GM23338 (cell line): Measurements from ENCODE around the gene TMEM187. TPM values are rescaled to one million over a fixed set of nuclear protein-coding genes. Genes with fewer than 3 reads are reported as not detected.

ENCODE experiments used
- ATAC-seq: fragments of 200-7000 bp; cut with Tn5 transposase; 3 replicates; pipeline ENCODE4 v1.9.1; 2020
- DNase-seq: peaks from one replicate; pipeline ENCODE4 v3.0.0-alpha.2; 2015; ENCODE audit warnings: low spot score
- H2AFZ ChIP-seq: fragments of 200-600 bp; sonication (generic); 2 replicates; pipeline ENCODE4 v1.8.0; 2016; ENCODE audit warnings: antibody characterized with exemption, mild to moderate bottlenecking, moderate library complexity
- H3F3A ChIP-seq: fragments of 200-600 bp; sonication (generic); replicated peaks from 2 replicates; pipeline ENCODE4 v1.8.0; 2017; ENCODE audit warnings: antibody characterized with exemption, mixed run types, low read depth
- H3K27ac ChIP-seq: fragments of 200-600 bp; sonication (generic); 2 replicates; pipeline ENCODE4 v1.6.1; 2016; ENCODE audit warnings: low read depth
- H3K27me3 ChIP-seq: fragments of 200-600 bp; sonication (generic); 2 replicates; pipeline ENCODE4 v1.8.0; 2016; ENCODE audit warnings: mild to moderate bottlenecking, mixed run types, moderate library complexity; ENCODE audit not compliant: insufficient read depth
- H3K36me3 ChIP-seq: fragments of 200-600 bp; sonication (generic); 2 replicates; pipeline ENCODE4 v1.8.0; 2016; ENCODE audit warnings: mild to moderate bottlenecking; ENCODE audit not compliant: insufficient read depth
- H3K4me1 ChIP-seq: fragments of 200-600 bp; sonication (generic); 2 replicates; pipeline ENCODE4 v1.8.0; 2016; ENCODE audit warnings: mild to moderate bottlenecking, moderate library complexity; ENCODE audit not compliant: insufficient read depth
- H3K4me2 ChIP-seq: fragments of 200-600 bp; sonication (generic); 2 replicates; pipeline ENCODE4 v1.7.1; 2017; ENCODE audit warnings: mixed run types
- H3K4me3 ChIP-seq: fragments of 200-600 bp; sonication (generic); 2 replicates; pipeline ENCODE4 v1.6.1; 2016; ENCODE audit warnings: mixed run types
- H3K79me2 ChIP-seq: fragments of 200-600 bp; sonication (generic); replicated peaks from 2 replicates; pipeline ENCODE4 v1.8.0; 2017; ENCODE audit warnings: mild to moderate bottlenecking; ENCODE audit not compliant: insufficient read depth
- H3K9me2 ChIP-seq: fragments of 200-600 bp; sonication (generic); 2 replicates; pipeline ENCODE4 v1.8.0; 2017; ENCODE audit not compliant: insufficient read depth
- H4K20me1 ChIP-seq: fragments of 200-600 bp; sonication (generic); replicated peaks from 2 replicates; pipeline ENCODE4 v1.8.0; 2017; ENCODE audit warnings: mild to moderate bottlenecking; ENCODE audit not compliant: insufficient read depth
- H3K27ac Mint-ChIP-seq: 2 replicates; pipeline ENCODE4 v1.8.0; 2020; ENCODE audit warnings: inconsistent platforms, mild to moderate bottlenecking, moderate library complexity, mixed read lengths
- H3K27me3 Mint-ChIP-seq: 3 replicates; pipeline ENCODE4 v1.8.0; 2022; ENCODE audit warnings: low read depth, mild to moderate bottlenecking, moderate library complexity, mixed read lengths, inconsistent platforms; ENCODE audit not compliant: insufficient read depth, poor library complexity
- H3K36me3 Mint-ChIP-seq: 3 replicates; pipeline ENCODE4 v1.8.0; 2021; ENCODE audit warnings: low read depth, mild to moderate bottlenecking, inconsistent platforms, moderate library complexity, mixed read lengths
- H3K4me1 Mint-ChIP-seq: 3 replicates; pipeline ENCODE4 v1.8.0; 2020; ENCODE audit warnings: mild to moderate bottlenecking, inconsistent platforms, mixed read lengths
- H3K4me3 Mint-ChIP-seq: 3 replicates; pipeline ENCODE4 v1.8.0; 2021; ENCODE audit warnings: moderate library complexity, mild to moderate bottlenecking, inconsistent platforms, mixed read lengths
- H3K9me3 Mint-ChIP-seq: 3 replicates; pipeline ENCODE4 v1.8.0; 2020; ENCODE audit warnings: moderate library complexity, mild to moderate bottlenecking, inconsistent platforms, mixed read lengths
- CREB1 ChIP-seq: fragments of 250-450 bp; sonication (Bioruptor Pico); IDR thresholded peaks from 2 replicates; pipeline ENCODE4 v1.5.0; 2020; ENCODE audit warnings: low read depth, mild to moderate bottlenecking, moderate library complexity
- EZH2 ChIP-seq: fragments of 200-600 bp; sonication (generic); IDR thresholded peaks from one replicate; pipeline ENCODE4 v1.8.0; 2017; ENCODE audit warnings: antibody characterized with exemption, mild to moderate bottlenecking, low read depth; ENCODE audit not compliant: unreplicated experiment
- EZH2phosphoT487 ChIP-seq: fragments of 200-600 bp; sonication (generic); IDR thresholded peaks from one replicate; pipeline ENCODE4 v1.8.1; 2018; ENCODE audit warnings: antibody characterized with exemption; ENCODE audit not compliant: unreplicated experiment
- JUNB ChIP-seq: IDR thresholded peaks from one replicate; pipeline ENCODE4 v1.6.1; 2016; ENCODE audit warnings: antibody characterized with exemption; ENCODE audit not compliant: unreplicated experiment
- NANOG ChIP-seq: IDR thresholded peaks from 2 replicates; pipeline ENCODE4 v1.6.1; 2016; ENCODE audit warnings: antibody characterized with exemption, borderline replicate concordance
- POLR2AphosphoS5 ChIP-seq: IDR thresholded peaks from 2 replicates; pipeline ENCODE4 v1.6.1; 2016; ENCODE audit warnings: antibody characterized with exemption, low read depth
- STAT1 ChIP-seq: IDR thresholded peaks from one replicate; pipeline ENCODE4 v1.6.1; 2016; ENCODE audit warnings: antibody characterized with exemption; ENCODE audit not compliant: unreplicated experiment
- ZNF114 ChIP-seq: fragments of 250-450 bp; sonication (Bioruptor Pico); IDR thresholded peaks from 2 replicates; pipeline ENCODE4 v1.5.0; 2020; ENCODE audit warnings: mild to moderate bottlenecking, moderate library complexity
- ZNF331 ChIP-seq: fragments of 250-450 bp; sonication (Bioruptor Pico); IDR thresholded peaks from 2 replicates; pipeline ENCODE4 v1.5.0; 2020; ENCODE audit warnings: low read depth, mild to moderate bottlenecking, moderate library complexity
- ZNF462 ChIP-seq: fragments of 250-450 bp; sonication (Bioruptor Pico); IDR thresholded peaks from 2 replicates; pipeline ENCODE4 v1.5.0; 2020; ENCODE audit warnings: mild to moderate bottlenecking, moderate library complexity
- polyA plus RNA-seq: library from polyadenylated mRNA; unstranded; fragments of >200 nt; fragmentation: Nextera tagmentation; extraction: Ambion mirVana; gene quantifications from 2 replicates; pipeline ENCODE4 v1.2.1, GENCODE V29; 2016
- total RNA-seq: library from RNA; depleted of rRNA; stranded (reverse); fragments of >200 nt; shearing (Covaris generic); gene quantifications from 2 replicates; pipeline ENCODE4 v1.2.3, GENCODE V29; 2014
- TF ChIP-seq, protein P1 (sequence below): IDR thresholded peaks from one replicate; pipeline ENCODE4 v1.6.1; 2018; ENCODE audit warnings: antibody characterized with exemption; ENCODE audit not compliant: unreplicated experiment
- TF ChIP-seq, protein P2 (sequence below): IDR thresholded peaks from 2 replicates; pipeline ENCODE4 v1.6.1; 2016; ENCODE audit warnings: antibody characterized with exemption
- TF ChIP-seq, protein P3 (sequence below), 2 experiments: fragments of 200-600 bp in 1 of 2; sonication (generic) in 1 of 2; conservative IDR thresholded peaks; 2 replicates each; pipeline versions ENCODE4 v1.5.1 to v1.6.1; 2016 to 2017; ENCODE audit warnings: antibody characterized with exemption in 2 of 2, low read depth in 2 of 2, mild to moderate bottlenecking in 2 of 2, moderate library complexity in 1 of 2

Gene TMEM187
- total and polyA plus RNA-seq, 2 experiments from 2014 or later: 2.5 to 4.4 TPM

DNA sequence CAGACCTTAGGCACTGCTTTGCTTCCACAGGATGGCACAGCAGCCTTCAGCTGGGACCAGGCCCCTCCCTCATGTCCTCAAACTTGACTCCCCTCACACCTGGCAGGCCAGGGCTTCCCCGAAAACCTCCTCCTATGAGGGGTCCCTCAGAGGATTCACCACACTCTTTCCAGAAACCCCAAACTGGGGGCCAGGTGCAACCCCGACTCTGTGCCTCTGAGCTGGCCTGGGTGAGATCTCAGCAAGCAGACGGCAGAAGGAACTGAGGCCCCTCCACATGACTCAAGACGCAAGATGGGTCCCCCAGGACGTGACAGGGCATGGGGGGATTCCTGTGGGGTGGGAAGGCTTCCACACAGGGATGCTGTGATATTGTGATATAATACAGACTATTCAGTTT is 7.1 kb upstream of the TMEM187 start:
- Histone ChIP-seq H3K9me2 (no peaks in the 10 kb centered on the region), H3K4me3 (no peak overlapping the region), H4K20me1 (peaks cover 17% of the 10 kb centered on the region), H3K27me3 (no peaks in the 10 kb centered on the region), H3K4me1 (peaks cover 12% of the 10 kb centered on the region), H2AFZ (no peak overlapping the region), H3K36me3 (no peaks in the 10 kb centered on the region), H3F3A (no peaks in the 10 kb centered on the region), H3K79me2 (peaks cover 74% of the 10 kb centered on the region), H3K27ac (no peak overlapping the region), H3K4me2 (no peak overlapping the region)
- H3K27ac Mint-ChIP-seq: peak overlapping the region; percentile 74; the same call in 1 of the 2 replicates
- peaks cover 13% of the 10 kb centered on the region for H3K27me3 Mint-ChIP-seq
- TF ChIP-seq ZNF114: no peak
- no peak for TF ChIP-seq POLR2AphosphoS5
- no peak for TF ChIP-seq EZH2phosphoT487
- TF ChIP-seq NANOG: no peak
- no peak for TF ChIP-seq ZNF331 (CRISPR knock-in tag)
- no peak for TF ChIP-seq STAT1
- TF ChIP-seq, protein P1, sequence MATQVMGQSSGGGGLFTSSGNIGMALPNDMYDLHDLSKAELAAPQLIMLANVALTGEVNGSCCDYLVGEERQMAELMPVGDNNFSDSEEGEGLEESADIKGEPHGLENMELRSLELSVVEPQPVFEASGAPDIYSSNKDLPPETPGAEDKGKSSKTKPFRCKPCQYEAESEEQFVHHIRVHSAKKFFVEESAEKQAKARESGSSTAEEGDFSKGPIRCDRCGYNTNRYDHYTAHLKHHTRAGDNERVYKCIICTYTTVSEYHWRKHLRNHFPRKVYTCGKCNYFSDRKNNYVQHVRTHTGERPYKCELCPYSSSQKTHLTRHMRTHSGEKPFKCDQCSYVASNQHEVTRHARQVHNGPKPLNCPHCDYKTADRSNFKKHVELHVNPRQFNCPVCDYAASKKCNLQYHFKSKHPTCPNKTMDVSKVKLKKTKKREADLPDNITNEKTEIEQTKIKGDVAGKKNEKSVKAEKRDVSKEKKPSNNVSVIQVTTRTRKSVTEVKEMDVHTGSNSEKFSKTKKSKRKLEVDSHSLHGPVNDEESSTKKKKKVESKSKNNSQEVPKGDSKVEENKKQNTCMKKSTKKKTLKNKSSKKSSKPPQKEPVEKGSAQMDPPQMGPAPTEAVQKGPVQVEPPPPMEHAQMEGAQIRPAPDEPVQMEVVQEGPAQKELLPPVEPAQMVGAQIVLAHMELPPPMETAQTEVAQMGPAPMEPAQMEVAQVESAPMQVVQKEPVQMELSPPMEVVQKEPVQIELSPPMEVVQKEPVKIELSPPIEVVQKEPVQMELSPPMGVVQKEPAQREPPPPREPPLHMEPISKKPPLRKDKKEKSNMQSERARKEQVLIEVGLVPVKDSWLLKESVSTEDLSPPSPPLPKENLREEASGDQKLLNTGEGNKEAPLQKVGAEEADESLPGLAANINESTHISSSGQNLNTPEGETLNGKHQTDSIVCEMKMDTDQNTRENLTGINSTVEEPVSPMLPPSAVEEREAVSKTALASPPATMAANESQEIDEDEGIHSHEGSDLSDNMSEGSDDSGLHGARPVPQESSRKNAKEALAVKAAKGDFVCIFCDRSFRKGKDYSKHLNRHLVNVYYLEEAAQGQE: no peak
- no peak for TF ChIP-seq CREB1
- no peak for TF ChIP-seq EZH2
- no peak for TF ChIP-seq ZNF462 (CRISPR knock-in tag)
- TF ChIP-seq JUNB: no peak
- TF ChIP-seq, protein P2, sequence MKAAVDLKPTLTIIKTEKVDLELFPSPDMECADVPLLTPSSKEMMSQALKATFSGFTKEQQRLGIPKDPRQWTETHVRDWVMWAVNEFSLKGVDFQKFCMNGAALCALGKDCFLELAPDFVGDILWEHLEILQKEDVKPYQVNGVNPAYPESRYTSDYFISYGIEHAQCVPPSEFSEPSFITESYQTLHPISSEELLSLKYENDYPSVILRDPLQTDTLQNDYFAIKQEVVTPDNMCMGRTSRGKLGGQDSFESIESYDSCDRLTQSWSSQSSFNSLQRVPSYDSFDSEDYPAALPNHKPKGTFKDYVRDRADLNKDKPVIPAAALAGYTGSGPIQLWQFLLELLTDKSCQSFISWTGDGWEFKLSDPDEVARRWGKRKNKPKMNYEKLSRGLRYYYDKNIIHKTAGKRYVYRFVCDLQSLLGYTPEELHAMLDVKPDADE: no peak
- TF ChIP-seq, protein P3, sequence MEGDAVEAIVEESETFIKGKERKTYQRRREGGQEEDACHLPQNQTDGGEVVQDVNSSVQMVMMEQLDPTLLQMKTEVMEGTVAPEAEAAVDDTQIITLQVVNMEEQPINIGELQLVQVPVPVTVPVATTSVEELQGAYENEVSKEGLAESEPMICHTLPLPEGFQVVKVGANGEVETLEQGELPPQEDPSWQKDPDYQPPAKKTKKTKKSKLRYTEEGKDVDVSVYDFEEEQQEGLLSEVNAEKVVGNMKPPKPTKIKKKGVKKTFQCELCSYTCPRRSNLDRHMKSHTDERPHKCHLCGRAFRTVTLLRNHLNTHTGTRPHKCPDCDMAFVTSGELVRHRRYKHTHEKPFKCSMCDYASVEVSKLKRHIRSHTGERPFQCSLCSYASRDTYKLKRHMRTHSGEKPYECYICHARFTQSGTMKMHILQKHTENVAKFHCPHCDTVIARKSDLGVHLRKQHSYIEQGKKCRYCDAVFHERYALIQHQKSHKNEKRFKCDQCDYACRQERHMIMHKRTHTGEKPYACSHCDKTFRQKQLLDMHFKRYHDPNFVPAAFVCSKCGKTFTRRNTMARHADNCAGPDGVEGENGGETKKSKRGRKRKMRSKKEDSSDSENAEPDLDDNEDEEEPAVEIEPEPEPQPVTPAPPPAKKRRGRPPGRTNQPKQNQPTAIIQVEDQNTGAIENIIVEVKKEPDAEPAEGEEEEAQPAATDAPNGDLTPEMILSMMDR (conservative IDR thresholded peaks at IDR 0.05; ENCODE audit: low read depth in 2 of 2): no peak
- H3K4me3 Mint-ChIP-seq: no peak overlapping the region
- no peaks in the 10 kb centered on the region; the same call in 2 of the 3 replicates for H3K9me3 Mint-ChIP-seq
- no peak for ATAC-seq
- peaks cover 50% of the 10 kb centered on the region for H3K36me3 Mint-ChIP-seq
- H3K4me1 Mint-ChIP-seq: peaks cover 19% of the 10 kb centered on the region
- DNase-seq: no peak
